ENCODE data around the gene POLR1F.

The POLR1F gene

DNA sequence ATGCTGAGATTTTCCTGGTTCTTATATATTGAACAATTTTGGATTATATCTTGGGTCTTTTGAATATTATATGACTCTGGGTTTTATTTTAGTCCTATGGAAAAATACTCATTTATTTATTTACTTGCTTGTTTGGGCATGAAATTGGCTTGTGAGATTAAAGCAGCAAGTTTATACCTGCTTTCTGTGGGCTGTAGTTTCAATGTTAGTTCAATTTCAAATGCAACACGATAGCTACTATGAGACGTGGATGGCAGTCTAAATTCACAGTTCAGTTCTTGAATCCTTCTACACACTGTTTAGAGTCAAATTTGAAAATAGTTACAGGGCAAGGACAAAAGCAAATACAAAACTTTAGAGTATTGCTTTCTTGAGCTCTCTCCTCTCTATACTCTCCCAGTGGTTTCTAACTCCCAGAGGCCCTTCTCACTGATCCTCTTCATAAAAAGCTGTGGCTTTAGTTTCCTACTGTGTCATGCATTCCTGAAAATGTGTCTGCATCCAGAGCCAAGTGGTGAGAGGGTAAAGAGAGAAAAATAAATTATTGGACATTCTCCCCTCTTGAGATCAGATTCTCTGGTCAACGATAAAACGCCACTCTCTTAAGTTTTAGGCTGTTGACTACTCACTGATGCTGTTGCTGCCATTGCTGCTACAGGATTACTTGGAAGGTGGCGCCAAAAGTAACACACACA is 34.4 kb downstream of the POLR1F start:
- DNase-seq, result no peak

DNA sequence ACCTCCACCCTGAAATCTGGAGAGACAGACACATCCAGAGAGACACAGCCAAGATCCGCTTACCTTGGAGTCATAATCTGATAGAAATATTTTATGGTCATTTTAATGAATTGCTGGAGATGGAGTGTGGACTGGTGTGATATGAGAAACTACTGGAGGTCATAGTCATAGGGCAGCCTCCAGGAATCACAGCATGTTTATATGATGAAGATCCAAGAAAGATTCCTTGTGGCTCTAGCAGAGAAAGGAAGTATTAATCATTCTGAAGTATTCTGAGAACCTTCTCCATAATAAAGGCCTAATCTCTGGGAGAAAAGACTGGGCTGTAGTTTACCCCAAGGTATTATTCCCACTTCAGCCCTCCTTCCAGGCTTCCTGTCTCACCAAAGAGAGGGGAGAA is 38.0 kb downstream of the POLR1F start:
- no peak for DNase-seq

DNA sequence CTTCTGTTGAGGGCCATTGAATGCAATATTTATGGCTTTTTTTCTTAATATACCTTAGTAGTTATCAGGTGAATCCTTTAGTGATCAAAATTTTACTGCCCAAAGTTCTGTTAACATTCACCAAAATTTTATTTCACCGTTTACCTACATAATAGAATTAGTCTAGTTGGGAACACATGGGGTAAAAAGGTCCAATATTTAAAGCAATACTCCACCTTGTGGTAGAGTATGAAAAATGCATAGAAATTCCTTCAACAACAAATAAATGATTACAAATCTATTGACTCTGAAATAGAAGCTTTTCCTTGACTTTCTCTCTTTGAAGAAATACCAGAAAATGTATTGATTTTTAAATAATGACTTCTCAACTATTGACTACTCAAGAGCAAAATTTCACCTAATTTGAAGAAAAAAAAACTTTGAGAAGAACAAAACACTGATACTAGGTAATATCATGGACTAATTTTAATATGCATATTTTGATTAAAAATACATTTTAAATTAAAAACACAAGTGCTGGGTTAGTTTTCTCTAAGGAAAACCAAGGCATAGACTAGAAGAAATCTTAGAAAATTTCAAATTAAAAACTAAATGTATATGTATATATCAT is 43.3 kb downstream of the POLR1F start:
- no peak for DNase-seq

DNA sequence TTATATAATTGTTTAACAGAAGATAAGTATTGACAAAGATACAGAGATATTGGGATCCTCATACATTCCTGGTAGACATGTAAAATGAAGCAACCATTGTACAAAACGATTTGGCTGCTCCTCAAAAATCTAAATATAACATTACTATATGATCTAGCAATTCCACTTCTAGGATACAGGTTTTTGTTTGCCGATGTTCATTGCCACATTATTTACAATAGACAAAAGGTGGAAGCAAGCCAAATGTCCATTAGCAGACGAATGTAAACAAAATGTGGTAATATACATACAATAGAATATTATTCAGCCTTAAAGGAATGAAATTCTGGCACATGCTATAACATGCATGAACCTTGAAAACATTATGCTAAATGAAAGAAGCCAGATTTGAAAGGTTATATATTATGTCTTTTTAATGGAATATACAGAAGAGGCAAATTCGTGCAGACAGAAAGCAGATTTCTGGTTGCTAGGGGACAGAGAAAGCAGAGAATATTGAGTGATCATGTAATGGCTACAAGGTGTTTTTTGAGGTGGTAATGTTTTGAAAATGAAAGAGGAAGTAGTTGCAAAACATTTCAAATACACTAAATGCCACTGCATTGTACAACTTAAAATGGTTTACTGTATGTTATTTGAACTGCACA is 44.9 kb downstream of the POLR1F start:
- DNase-seq, result no peak

DNA sequence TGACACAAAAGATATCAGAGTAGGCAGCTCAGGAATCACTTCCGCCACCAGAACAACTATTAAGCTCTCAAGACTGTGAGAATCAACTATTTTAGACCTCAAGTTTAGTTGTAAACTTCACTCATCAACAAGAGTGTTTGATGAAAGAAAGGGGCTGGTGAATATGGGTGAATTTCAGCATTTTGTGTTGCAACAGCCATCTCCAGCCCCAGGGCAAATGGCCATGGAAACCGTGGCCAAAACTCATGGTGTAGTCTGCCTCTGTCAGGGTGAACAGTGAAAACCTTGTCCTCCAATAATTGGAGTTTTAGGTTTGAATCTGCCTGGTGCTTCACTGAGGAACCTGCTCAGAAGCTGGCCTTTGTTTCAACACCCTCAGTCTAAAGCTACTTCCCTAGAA is 60.0 kb downstream of the POLR1F start:
- DNase-seq, result no peak

Data from NCI-H524 treated with DMSO at 0.1 percent for 48 hours (cell line).